Measurements from ENCODE around the gene PAXX. TPM values are rescaled to one million over a fixed set of nuclear protein-coding genes. Genes with fewer than 3 reads are reported as not detected.

The PAXX gene
- total RNA-seq, 2 experiments from 2014 or later: 80.6 to 85.2 TPM

- no peak for ATAC-seq
- Mint-ChIP-seq H3K4me1 (ENCODE audit: low read depth) (peaks cover 21% of the 10 kb centered on the region), H3K27ac (peak overlapping the region; percentile 43), H3K36me3 (ENCODE audit: low read depth) (no peaks in the 10 kb centered on the region), H3K27me3 (ENCODE audit: low read depth) (no peaks in the 10 kb centered on the region), H3K4me3 (peak overlapping the region; percentile 84), H3K9me3 (ENCODE audit: insufficient read depth) (no peaks in the 10 kb centered on the region)
- ChIA-PET POLR2A (interaction anchor here (0.6 to 2.6 kb wide), 2 partner anchors 87 to 317 kb away, joined by 3 to 11 read pairs; no protein-coding TSS in a partner anchor), CTCF (interaction anchor here (0.8 to 5.5 kb wide), 23 partner anchors 12 to 209 kb away, joined by 3 to 146 read pairs (median 5); partner anchors contain the start of genes ABCA2, AJM1, CLIC3 and FUT7)
- peak; percentile 41 for DNase-seq
These were observed 44.2 kb upstream of the PAXX start for GRCh38 chr9:136947955-136948510.

GRCh38 chr9:136949239-136949816, 42.9 kb upstream of the PAXX start:
- no peaks in the 10 kb centered on the region for H3K9me3 Mint-ChIP-seq (ENCODE audit: insufficient read depth)
- DNase-seq: no peak
- H3K27me3 Mint-ChIP-seq (ENCODE audit: low read depth): no peaks in the 10 kb centered on the region
- peaks cover 21% of the 10 kb centered on the region for H3K4me1 Mint-ChIP-seq (ENCODE audit: low read depth)
- no peaks in the 10 kb centered on the region for H3K36me3 Mint-ChIP-seq (ENCODE audit: low read depth)
- H3K27ac Mint-ChIP-seq: peak overlapping the region; percentile 88
- ChIA-PET POLR2A (interaction anchor here (1.0 to 2.6 kb wide), 2 partner anchors 77 to 85 kb away, joined by 4 to 11 read pairs; no protein-coding TSS in a partner anchor), CTCF (interaction anchor here (1.1 to 5.5 kb wide), 4 partner anchors 79 to 161 kb away, joined by 3 to 146 read pairs (median 22); partner anchors contain the start of gene ABCA2)
- no peak for ATAC-seq
- peak overlapping the region; percentile 84 for H3K4me3 Mint-ChIP-seq

GRCh38 chr9:136949817-136950655, 42.2 kb upstream of the PAXX start:
- H3K9me3 Mint-ChIP-seq (ENCODE audit: insufficient read depth): no peaks in the 10 kb centered on the region
- peak; percentile 97 for ATAC-seq

GRCh38 chr9:136950656-136951276, 41.5 kb upstream of the PAXX start:
- ATAC-seq: no peak
- POLR2A ChIA-PET: interaction anchor here (1.0 kb wide), 1 partner anchor 69 kb away, joined by 3 read pairs; no protein-coding TSS in a partner anchor
- CTCF ChIA-PET: interaction anchor here (0.7 to 4.9 kb wide), 7 partner anchors 78 to 163 kb away, joined by 3 to 41 read pairs (median 3); partner anchors contain the start of genes ABCA2, AJM1 and NPDC1

More at GRCh38 chr9:136949817-136950655, 42.2 kb upstream of the PAXX start:
- Mint-ChIP-seq H3K27ac (peak overlapping the region; percentile 90), H3K36me3 (ENCODE audit: low read depth) (no peaks in the 10 kb centered on the region), H3K4me1 (ENCODE audit: low read depth) (peaks cover 17% of the 10 kb centered on the region), H3K4me3 (peak overlapping the region; percentile 84), H3K27me3 (ENCODE audit: low read depth) (no peaks in the 10 kb centered on the region)
- ChIA-PET CTCF (interaction anchor here (1.1 to 5.5 kb wide), 6 partner anchors 79 to 162 kb away, joined by 3 to 146 read pairs (median 4); partner anchors contain the start of genes ABCA2 and AJM1), POLR2A (interaction anchor here (1.0 to 2.6 kb wide), 2 partner anchors 76 to 85 kb away, joined by 4 to 11 read pairs; no protein-coding TSS in a partner anchor)
- peak; percentile 98 for DNase-seq

GRCh38 chr9:136951541-136952320, 40.5 kb upstream of the PAXX start, which contains the start of gene LCN12:
Gene LCN12, plus strand, starts transcription at chr9:136952273. Its CDS starts 55 bp downstream, at chr9:136952328.
- ChIA-PET CTCF (interaction anchor here (1.1 to 4.9 kb wide), 4 partner anchors 77 to 110 kb away, joined by 3 to 41 read pairs (median 4); partner anchors contain the start of genes ABCA2 and AJM1), POLR2A (interaction anchor here (1.0 kb wide), 1 partner anchor 70 kb away, joined by 3 read pairs; no protein-coding TSS in a partner anchor)
- no peaks in the 10 kb centered on the region for H3K9me3 Mint-ChIP-seq (ENCODE audit: insufficient read depth)
- H3K4me3 Mint-ChIP-seq: no peak within 1 kb of the TSS
- no peak within 1 kb of the TSS for H3K27ac Mint-ChIP-seq
- no peak for ATAC-seq
- peaks cover 12% of the 10 kb centered on the region for H3K4me1 Mint-ChIP-seq (ENCODE audit: low read depth)
- H3K27me3 Mint-ChIP-seq (ENCODE audit: low read depth): no peaks in the 10 kb centered on the region
- H3K36me3 Mint-ChIP-seq (ENCODE audit: low read depth): no peaks in the 10 kb centered on the region
- no peak for DNase-seq

More at GRCh38 chr9:136950656-136951276, 41.5 kb upstream of the PAXX start:
- Mint-ChIP-seq H3K9me3 (ENCODE audit: insufficient read depth) (no peaks in the 10 kb centered on the region), H3K36me3 (ENCODE audit: low read depth) (no peaks in the 10 kb centered on the region), H3K4me3 (peak overlapping the region; percentile 75), H3K27me3 (ENCODE audit: low read depth) (no peaks in the 10 kb centered on the region), H3K27ac (peak overlapping the region; percentile 90), H3K4me1 (ENCODE audit: low read depth) (peaks cover 12% of the 10 kb centered on the region)
- no peak for DNase-seq

- no peaks in the 10 kb centered on the region for H3K9me3 Mint-ChIP-seq (ENCODE audit: insufficient read depth)
- CTCF ChIA-PET: interaction anchor here (1.1 kb wide), 1 partner anchor 83 kb away, joined by 3 read pairs; no protein-coding TSS in a partner anchor
- no peak overlapping the region for H3K27ac Mint-ChIP-seq
- H3K4me3 Mint-ChIP-seq: no peak overlapping the region
- ATAC-seq (no peak), DNase-seq (no peak)
- no peaks in the 10 kb centered on the region for H3K27me3 Mint-ChIP-seq (ENCODE audit: low read depth)
- POLR2A ChIA-PET: no interaction called here
- H3K4me1 Mint-ChIP-seq (ENCODE audit: low read depth): peaks cover 10% of the 10 kb centered on the region
- no peaks in the 10 kb centered on the region for H3K36me3 Mint-ChIP-seq (ENCODE audit: low read depth)
These were observed 39.8 kb upstream of the PAXX start for GRCh38 chr9:136952321-136952850.

GRCh38 chr9:136952876-136953770, 39.1 kb upstream of the PAXX start:
- CTCF ChIA-PET: interaction anchor here (1.1 kb wide), 1 partner anchor 83 kb away, joined by 3 read pairs; no protein-coding TSS in a partner anchor

GRCh38 chr9:136953771-136954269, 38.4 kb upstream of the PAXX start:
- CTCF ChIA-PET: no interaction called here
- Mint-ChIP-seq H3K27ac (no peak overlapping the region), H3K36me3 (ENCODE audit: low read depth) (no peaks in the 10 kb centered on the region), H3K27me3 (ENCODE audit: low read depth) (no peaks in the 10 kb centered on the region), H3K4me3 (no peak overlapping the region), H3K4me1 (ENCODE audit: low read depth) (peaks cover 7% of the 10 kb centered on the region), H3K9me3 (ENCODE audit: insufficient read depth) (no peaks in the 10 kb centered on the region)
- ATAC-seq: no peak
- POLR2A ChIA-PET: no interaction called here
- DNase-seq: no peak

More at GRCh38 chr9:136952876-136953770, 39.1 kb upstream of the PAXX start:
- Mint-ChIP-seq H3K9me3 (ENCODE audit: insufficient read depth) (no peaks in the 10 kb centered on the region), H3K4me1 (ENCODE audit: low read depth) (peaks cover 9% of the 10 kb centered on the region), H3K27ac (no peak overlapping the region), H3K27me3 (ENCODE audit: low read depth) (no peaks in the 10 kb centered on the region), H3K4me3 (no peak overlapping the region), H3K36me3 (ENCODE audit: low read depth) (no peaks in the 10 kb centered on the region)
- ATAC-seq (no peak), DNase-seq (no peak)
- POLR2A ChIA-PET: no interaction called here

GRCh38 chr9:136954270-136955083, 37.7 kb upstream of the PAXX start:
- Mint-ChIP-seq H3K4me3 (no peak overlapping the region), H3K27me3 (ENCODE audit: low read depth) (no peaks in the 10 kb centered on the region), H3K36me3 (ENCODE audit: low read depth) (no peaks in the 10 kb centered on the region), H3K4me1 (ENCODE audit: low read depth) (peaks cover 9% of the 10 kb centered on the region), H3K27ac (peak overlapping the region; percentile 8), H3K9me3 (ENCODE audit: insufficient read depth) (no peaks in the 10 kb centered on the region)
- no peak for ATAC-seq
- no peak for DNase-seq
- CTCF ChIA-PET: no interaction called here
- POLR2A ChIA-PET: no interaction called here

Measured in activated CD8-positive, alpha-beta T cell treated with anti-CD3 and anti-CD28 coated beads, Interleukin-2, amount 10 ng/mL, durations not matched to agents 7 days and 5 days (primary cell).